ENCODE measurements around the gene KAZN.

Gene KAZN

DNA sequence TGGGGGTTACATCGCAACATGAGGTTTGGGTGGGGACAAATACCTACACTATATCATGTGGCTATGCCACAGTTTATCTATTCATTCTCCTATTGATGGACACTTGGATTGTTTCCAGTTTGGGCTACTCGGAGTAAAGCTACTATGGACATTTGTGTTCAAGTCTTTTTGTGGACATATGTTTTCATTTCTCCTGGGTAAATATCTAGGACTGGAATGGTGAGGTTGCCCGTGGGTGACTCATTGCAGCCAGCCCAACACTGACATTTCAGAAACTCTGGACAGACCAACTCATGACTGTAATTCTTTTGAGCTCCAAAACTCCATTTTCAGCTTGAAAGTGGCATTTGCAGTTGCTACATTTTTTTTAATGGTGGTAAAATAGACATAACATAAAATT lies 82.7 kb downstream of the KAZN start:
- no peaks in the 10 kb centered on the region for H3K79me2 ChIP-seq (ENCODE audit: control insufficient read depth, low read length)
- no peak for TF ChIP-seq EZH2phosphoT487 (IDR thresholded peaks at IDR 0.05; ENCODE audit: borderline replicate concordance, low read length)
- TF ChIP-seq, protein P1, sequence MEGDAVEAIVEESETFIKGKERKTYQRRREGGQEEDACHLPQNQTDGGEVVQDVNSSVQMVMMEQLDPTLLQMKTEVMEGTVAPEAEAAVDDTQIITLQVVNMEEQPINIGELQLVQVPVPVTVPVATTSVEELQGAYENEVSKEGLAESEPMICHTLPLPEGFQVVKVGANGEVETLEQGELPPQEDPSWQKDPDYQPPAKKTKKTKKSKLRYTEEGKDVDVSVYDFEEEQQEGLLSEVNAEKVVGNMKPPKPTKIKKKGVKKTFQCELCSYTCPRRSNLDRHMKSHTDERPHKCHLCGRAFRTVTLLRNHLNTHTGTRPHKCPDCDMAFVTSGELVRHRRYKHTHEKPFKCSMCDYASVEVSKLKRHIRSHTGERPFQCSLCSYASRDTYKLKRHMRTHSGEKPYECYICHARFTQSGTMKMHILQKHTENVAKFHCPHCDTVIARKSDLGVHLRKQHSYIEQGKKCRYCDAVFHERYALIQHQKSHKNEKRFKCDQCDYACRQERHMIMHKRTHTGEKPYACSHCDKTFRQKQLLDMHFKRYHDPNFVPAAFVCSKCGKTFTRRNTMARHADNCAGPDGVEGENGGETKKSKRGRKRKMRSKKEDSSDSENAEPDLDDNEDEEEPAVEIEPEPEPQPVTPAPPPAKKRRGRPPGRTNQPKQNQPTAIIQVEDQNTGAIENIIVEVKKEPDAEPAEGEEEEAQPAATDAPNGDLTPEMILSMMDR (IDR thresholded peaks at IDR 0.05; ENCODE audit: low read depth, low read length, poor library complexity, severe bottlenecking), result no peak
- peaks cover 4% of the 10 kb centered on the region; the same call in 1 of the 2 replicates for H3K9me3 ChIP-seq (ENCODE audit: control insufficient read depth, insufficient read depth, low read length)
- no peaks in the 10 kb centered on the region for H3F3A ChIP-seq (ENCODE audit: control insufficient read depth, insufficient read depth)
- H3K36me3 ChIP-seq (ENCODE audit: control insufficient read depth, low read length), result no peaks in the 10 kb centered on the region
- no peaks in the 10 kb centered on the region for H3K9me2 ChIP-seq (replicated peaks; ENCODE audit: control insufficient read depth, low read length)
- H3K4me2 ChIP-seq (ENCODE audit: low read length), result no peak overlapping the region
- H3K27ac ChIP-seq (ENCODE audit: low read depth, low read length), result no peak overlapping the region
- H3K27me3 ChIP-seq (ENCODE audit: control insufficient read depth, low read length), result no peaks in the 10 kb centered on the region
- no peaks in the 10 kb centered on the region for H4K20me1 ChIP-seq (ENCODE audit: control insufficient read depth, insufficient read depth, low read depth, low read length)
- H3K4me3 ChIP-seq (ENCODE audit: low read length), result no peak overlapping the region
- H3K4me1 ChIP-seq (ENCODE audit: control insufficient read depth, low read length), result peaks cover 20% of the 10 kb centered on the region

DNA sequence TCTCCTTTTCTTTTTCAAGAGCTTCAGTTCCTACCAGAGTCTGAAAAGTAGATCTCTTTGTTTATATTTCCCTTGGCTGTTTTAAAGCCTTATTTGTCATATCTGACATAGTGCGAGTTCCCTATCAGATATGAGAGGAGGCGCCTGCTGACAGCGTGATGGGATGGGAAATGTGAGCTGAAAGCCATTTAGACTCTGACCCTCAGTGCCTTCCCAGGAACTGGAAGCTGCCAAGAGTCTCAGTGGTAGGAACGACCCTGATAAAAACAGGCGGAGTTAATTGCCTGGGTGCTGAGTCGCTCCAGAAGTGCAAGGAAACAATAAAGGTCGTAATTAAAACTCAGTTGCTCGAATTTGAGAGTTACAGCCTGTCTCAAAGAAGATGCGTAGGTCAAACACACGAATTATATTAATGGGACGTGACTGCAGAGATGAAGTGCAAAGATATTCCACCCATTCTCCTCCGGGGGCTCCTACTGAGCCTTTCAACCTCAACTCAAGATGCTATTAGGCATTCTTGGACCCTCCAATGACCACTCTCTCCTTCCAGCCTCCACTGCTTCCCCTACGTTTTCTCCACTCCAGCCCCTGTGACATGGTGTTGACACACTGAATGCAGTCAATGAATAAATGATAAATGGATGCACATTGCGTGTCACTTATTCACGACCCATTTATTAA lies 84.6 kb downstream of the KAZN start:
- no peak overlapping the region for H3K4me3 ChIP-seq (ENCODE audit: low read length)
- H3K9me2 ChIP-seq (replicated peaks; ENCODE audit: control insufficient read depth, low read length), result no peaks in the 10 kb centered on the region
- no peaks in the 10 kb centered on the region for H3F3A ChIP-seq (ENCODE audit: control insufficient read depth, insufficient read depth)
- no peaks in the 10 kb centered on the region for H3K9me3 ChIP-seq (ENCODE audit: control insufficient read depth, insufficient read depth, low read length)
- TF ChIP-seq, protein P1 (IDR thresholded peaks at IDR 0.05; ENCODE audit: low read depth, low read length, poor library complexity, severe bottlenecking), result no peak
- no peak for TF ChIP-seq EZH2phosphoT487 (IDR thresholded peaks at IDR 0.05; ENCODE audit: borderline replicate concordance, low read length)
- H4K20me1 ChIP-seq (ENCODE audit: control insufficient read depth, insufficient read depth, low read depth, low read length), result no peaks in the 10 kb centered on the region
- no peaks in the 10 kb centered on the region for H3K36me3 ChIP-seq (ENCODE audit: control insufficient read depth, low read length)
- no peaks in the 10 kb centered on the region for H3K27me3 ChIP-seq (ENCODE audit: control insufficient read depth, low read length)
- no peak overlapping the region for H3K27ac ChIP-seq (ENCODE audit: low read depth, low read length)
- H3K4me1 ChIP-seq (ENCODE audit: control insufficient read depth, low read length), result peaks cover 17% of the 10 kb centered on the region
- H3K4me2 ChIP-seq (ENCODE audit: low read length), result no peak overlapping the region
- no peaks in the 10 kb centered on the region for H3K79me2 ChIP-seq (ENCODE audit: control insufficient read depth, low read length)

DNA sequence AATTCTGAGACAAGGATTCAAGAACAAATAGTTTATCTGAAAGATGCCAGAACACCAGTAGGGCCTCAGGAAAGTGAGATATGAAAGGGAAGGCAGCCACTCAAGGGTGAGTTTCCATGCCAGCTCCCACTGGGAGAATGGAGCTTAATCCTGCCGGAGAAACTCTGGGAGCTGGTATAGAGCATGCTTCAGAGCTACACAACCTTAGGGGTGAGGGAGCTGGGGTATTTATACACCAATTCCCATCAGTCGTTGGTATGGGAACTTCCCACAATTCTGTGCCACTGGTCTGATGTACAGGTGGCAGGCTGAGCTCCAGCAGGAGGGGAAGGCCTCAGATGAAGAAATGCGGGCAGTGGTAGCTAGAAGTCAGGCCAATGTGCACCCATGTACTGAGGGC lies 86.6 kb downstream of the KAZN start:
- Histone ChIP-seq H4K20me1 (ENCODE audit: control insufficient read depth, insufficient read depth, low read depth, low read length) (no peaks in the 10 kb centered on the region), H3K9me2 (replicated peaks; ENCODE audit: control insufficient read depth, low read length) (no peaks in the 10 kb centered on the region), H3K79me2 (ENCODE audit: control insufficient read depth, low read length) (no peaks in the 10 kb centered on the region), H3K27ac (ENCODE audit: low read depth, low read length) (no peak overlapping the region), H3K9me3 (ENCODE audit: control insufficient read depth, insufficient read depth, low read length) (no peaks in the 10 kb centered on the region), H3K4me2 (ENCODE audit: low read length) (no peak overlapping the region), H3K27me3 (ENCODE audit: control insufficient read depth, low read length) (no peaks in the 10 kb centered on the region), H3F3A (ENCODE audit: control insufficient read depth, insufficient read depth) (no peaks in the 10 kb centered on the region), H3K36me3 (ENCODE audit: control insufficient read depth, low read length) (no peaks in the 10 kb centered on the region), H3K4me3 (ENCODE audit: low read length) (no peak overlapping the region), H3K4me1 (ENCODE audit: control insufficient read depth, low read length) (peaks cover 6% of the 10 kb centered on the region)
- no peak for TF ChIP-seq EZH2phosphoT487 (IDR thresholded peaks at IDR 0.05; ENCODE audit: borderline replicate concordance, low read length)
- TF ChIP-seq, protein P1 (IDR thresholded peaks at IDR 0.05; ENCODE audit: low read depth, low read length, poor library complexity, severe bottlenecking), result no peak
